Nephron (organoid): ENCODE measurements around the gene TBC1D20.
"Not testable (repeated sequence)": the region's sequence is repeated elsewhere in the genome, so short reads cannot be mapped to it uniquely, and the experiment has no call there.

Source experiments
- H3K27ac Mint-ChIP-seq, 3 experiments: 2 replicates each; pipeline ENCODE4 v1.8.0; 2020; ENCODE audit warnings: mixed read lengths in 3 of 3, mild to moderate bottlenecking in 2 of 3, moderate library complexity in 1 of 3
- H3K27me3 Mint-ChIP-seq: 2 replicates; pipeline ENCODE4 v1.8.0; 2021; ENCODE audit warnings: low read depth, mild to moderate bottlenecking, moderate library complexity, mixed read lengths
- H3K36me3 Mint-ChIP-seq: 2 replicates; pipeline ENCODE4 v1.8.0; 2020; ENCODE audit warnings: low read depth, mixed read lengths
- H3K4me1 Mint-ChIP-seq: 2 replicates; pipeline ENCODE4 v1.8.0; 2020; ENCODE audit warnings: mixed read lengths
- H3K4me3 Mint-ChIP-seq, 3 experiments: 2 replicates each; pipeline ENCODE4 v1.8.0; 2020; ENCODE audit warnings: mild to moderate bottlenecking in 3 of 3, mixed read lengths in 3 of 3, moderate library complexity in 2 of 3
- H3K9me3 Mint-ChIP-seq: 2 replicates; pipeline ENCODE4 v1.8.0; 2020; ENCODE audit warnings: mixed read lengths
- TF ChIP-seq, protein P1 (sequence below), 3 experiments: fragments of 200-600 bp; sonication (generic); IDR thresholded peaks; one replicate each; pipeline ENCODE4 v1.5.0; 2021; ENCODE audit warnings: antibody characterized with exemption in 3 of 3; ENCODE audit not compliant: unreplicated experiment in 3 of 3

TBC1D20 gene

DNA sequence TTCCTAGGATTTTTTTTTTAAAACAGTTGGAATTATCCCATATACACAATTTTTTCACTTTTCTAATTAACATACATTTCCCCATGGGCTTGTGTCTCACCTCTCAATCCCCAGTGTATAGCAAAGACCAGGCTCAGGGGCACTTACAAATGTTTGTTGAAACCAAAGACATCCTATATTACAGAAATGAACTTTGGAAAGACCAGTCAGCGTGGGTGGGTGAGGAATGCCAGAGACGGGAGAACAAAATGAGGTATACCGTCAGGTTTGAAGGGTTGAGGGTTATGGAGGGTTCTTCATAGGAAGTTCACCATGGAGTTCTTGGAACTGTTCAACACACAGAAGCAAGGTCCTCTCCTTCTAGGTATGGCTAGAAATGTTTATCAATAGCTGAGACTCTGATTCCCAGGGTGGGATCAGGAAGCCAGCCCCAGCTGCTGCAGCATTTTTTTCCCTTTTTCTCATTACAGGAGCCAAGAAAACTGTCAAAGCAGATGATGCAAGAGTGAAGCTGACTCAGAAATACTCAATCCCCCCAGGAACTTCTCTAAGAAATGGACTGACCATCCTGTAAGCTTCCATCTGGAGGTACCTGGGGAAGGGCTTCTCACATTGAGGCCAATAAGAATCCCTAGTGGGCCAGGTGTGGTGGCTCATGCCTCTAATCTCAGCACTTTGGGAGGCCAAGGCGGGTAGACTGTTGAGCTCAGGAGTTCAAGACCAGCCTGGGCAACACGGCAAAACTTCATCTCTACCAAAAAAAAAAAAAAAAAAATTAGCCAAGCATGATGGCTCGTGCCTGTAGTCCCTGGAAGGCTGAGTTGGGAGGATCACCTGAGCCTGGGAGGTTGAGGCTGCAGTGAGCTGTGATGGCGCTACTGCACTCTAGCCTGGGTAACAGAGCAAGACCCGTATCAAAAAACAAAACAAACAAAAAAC, 15.9 kb upstream of the TBC1D20 start:
- Mint-ChIP-seq H3K27ac (peak overlapping the region in 1 of 3 experiments; percentile 30), H3K9me3 (peaks cover 5% of the 10 kb centered on the region), H3K36me3 (peaks cover 60% of the 10 kb centered on the region), H3K4me1 (peaks cover 22% of the 10 kb centered on the region), H3K27me3 (no peaks in the 10 kb centered on the region), H3K4me3 (no peak overlapping the region)
- TF ChIP-seq, protein P1, sequence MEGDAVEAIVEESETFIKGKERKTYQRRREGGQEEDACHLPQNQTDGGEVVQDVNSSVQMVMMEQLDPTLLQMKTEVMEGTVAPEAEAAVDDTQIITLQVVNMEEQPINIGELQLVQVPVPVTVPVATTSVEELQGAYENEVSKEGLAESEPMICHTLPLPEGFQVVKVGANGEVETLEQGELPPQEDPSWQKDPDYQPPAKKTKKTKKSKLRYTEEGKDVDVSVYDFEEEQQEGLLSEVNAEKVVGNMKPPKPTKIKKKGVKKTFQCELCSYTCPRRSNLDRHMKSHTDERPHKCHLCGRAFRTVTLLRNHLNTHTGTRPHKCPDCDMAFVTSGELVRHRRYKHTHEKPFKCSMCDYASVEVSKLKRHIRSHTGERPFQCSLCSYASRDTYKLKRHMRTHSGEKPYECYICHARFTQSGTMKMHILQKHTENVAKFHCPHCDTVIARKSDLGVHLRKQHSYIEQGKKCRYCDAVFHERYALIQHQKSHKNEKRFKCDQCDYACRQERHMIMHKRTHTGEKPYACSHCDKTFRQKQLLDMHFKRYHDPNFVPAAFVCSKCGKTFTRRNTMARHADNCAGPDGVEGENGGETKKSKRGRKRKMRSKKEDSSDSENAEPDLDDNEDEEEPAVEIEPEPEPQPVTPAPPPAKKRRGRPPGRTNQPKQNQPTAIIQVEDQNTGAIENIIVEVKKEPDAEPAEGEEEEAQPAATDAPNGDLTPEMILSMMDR (IDR thresholded peaks at IDR 0.05; ENCODE audit: unreplicated experiment in 3 of 3) = no peak

GRCh38 chr20:476561-477249, 14.4 kb upstream of the TBC1D20 start:
- H3K4me3 Mint-ChIP-seq, H3K27me3 Mint-ChIP-seq, H3K27ac Mint-ChIP-seq: not testable (repeated sequence)
- Mint-ChIP-seq H3K36me3 (peaks cover 58% of the 10 kb centered on the region), H3K9me3 (peaks cover 13% of the 10 kb centered on the region), H3K4me1 (peaks cover 22% of the 10 kb centered on the region)

GRCh38 chr20:475463-476357, 13.4 kb upstream of the TBC1D20 start:
- peaks cover 22% of the 10 kb centered on the region for H3K9me3 Mint-ChIP-seq
- no peaks in the 10 kb centered on the region for H3K27me3 Mint-ChIP-seq
- H3K27ac Mint-ChIP-seq = peak overlapping the region in 1 of 3 experiments; percentile 79
- H3K4me3 Mint-ChIP-seq = no peak overlapping the region
- TF ChIP-seq, protein P1 (IDR thresholded peaks at IDR 0.05; ENCODE audit: unreplicated experiment in 3 of 3) = no peak
- peaks cover 22% of the 10 kb centered on the region for H3K4me1 Mint-ChIP-seq
- peaks cover 57% of the 10 kb centered on the region for H3K36me3 Mint-ChIP-seq

DNA sequence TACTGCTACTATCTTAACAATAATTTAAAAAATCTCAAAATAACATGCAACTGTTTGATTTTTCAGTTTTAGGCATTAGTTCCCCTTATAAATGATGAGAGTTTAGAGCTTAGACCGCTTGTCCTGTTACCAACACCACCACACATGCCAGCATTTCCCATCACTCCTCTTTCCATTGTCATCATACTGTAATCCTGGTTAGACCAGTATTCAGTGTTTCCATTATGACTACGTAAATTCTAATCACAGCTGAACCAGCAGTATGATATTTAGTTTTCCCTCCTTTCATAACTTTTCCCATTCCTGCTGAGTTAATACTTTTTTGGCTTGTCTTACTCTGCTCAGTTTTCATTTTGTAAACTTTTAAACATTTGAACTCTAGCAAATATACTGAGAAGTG, 12.2 kb upstream of the TBC1D20 start:
- Mint-ChIP-seq H3K36me3 (peaks cover 52% of the 10 kb centered on the region), H3K9me3 (peaks cover 33% of the 10 kb centered on the region), H3K4me1 (peaks cover 22% of the 10 kb centered on the region), H3K4me3 (no peak overlapping the region), H3K27me3 (no peaks in the 10 kb centered on the region), H3K27ac (peak overlapping the region in 1 of 3 experiments; percentile 44)
- TF ChIP-seq, protein P1 (IDR thresholded peaks at IDR 0.05; ENCODE audit: unreplicated experiment in 3 of 3) = no peak

GRCh38 chr20:472889-473292, 10.6 kb upstream of the TBC1D20 start:
- H3K4me3 Mint-ChIP-seq = no peak overlapping the region

More at GRCh38 chr20:472889-473292, 10.6 kb upstream of the TBC1D20 start:
- H3K27me3 Mint-ChIP-seq = no peaks in the 10 kb centered on the region
- H3K4me1 Mint-ChIP-seq = peaks cover 14% of the 10 kb centered on the region
- peaks cover 47% of the 10 kb centered on the region for H3K9me3 Mint-ChIP-seq
- TF ChIP-seq, protein P1 (IDR thresholded peaks at IDR 0.05; ENCODE audit: unreplicated experiment in 3 of 3) = no peak
- H3K27ac Mint-ChIP-seq = no peak overlapping the region
- H3K36me3 Mint-ChIP-seq = peaks cover 47% of the 10 kb centered on the region
